Skeletal muscle satellite cell (primary cell): ENCODE data around the gene DOCK9.

Experiments used
- H3K27me3 ChIP-seq: 2 replicates; pipeline ENCODE4 v1.7.0; 2013; ENCODE audit warnings: low read length; ENCODE audit not compliant: control insufficient read depth, insufficient read depth
- H3K36me3 ChIP-seq: 2 replicates; pipeline ENCODE4 v1.7.0; 2013; ENCODE audit warnings: mild to moderate bottlenecking, control low read depth, low read length; ENCODE audit not compliant: insufficient read depth
- H3K4me1 ChIP-seq: 2 replicates; pipeline ENCODE4 v1.7.0; 2013; ENCODE audit warnings: low read length; ENCODE audit not compliant: control insufficient read depth, insufficient read depth
- H3K4me2 ChIP-seq: 2 replicates; pipeline ENCODE4 v1.7.0; 2013; ENCODE audit warnings: mild to moderate bottlenecking, low read length
- H3K4me3 ChIP-seq: 2 replicates; pipeline ENCODE4 v1.7.0; 2013; ENCODE audit warnings: low read length
- H3K9ac ChIP-seq: 2 replicates; pipeline ENCODE4 v1.7.0; 2013; ENCODE audit warnings: mild to moderate bottlenecking, low read depth, low read length, moderate library complexity
- H3K9me3 ChIP-seq: replicated peaks from 2 replicates; pipeline ENCODE4 v1.7.0; 2013; ENCODE audit warnings: mild to moderate bottlenecking, control low read depth, low read length

Gene DOCK9

DNA sequence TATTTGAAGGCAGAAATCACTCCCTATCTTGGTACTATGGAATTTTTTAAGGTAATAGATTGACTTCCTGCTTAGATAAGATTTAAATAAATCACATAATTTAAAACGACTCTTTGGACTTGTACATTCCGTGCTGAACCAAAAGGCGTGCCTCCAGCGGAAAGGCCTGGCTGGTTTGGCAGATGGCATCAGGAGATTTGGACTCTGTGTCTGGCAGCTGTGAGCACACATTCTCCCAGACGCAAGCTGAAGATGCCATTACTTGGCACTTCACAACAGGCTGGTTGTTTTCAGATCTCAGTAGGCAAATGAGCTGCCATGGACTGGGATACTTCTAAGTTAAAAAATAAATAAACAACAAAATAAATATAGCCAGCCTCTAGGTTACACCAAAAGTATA lies 120.9 kb downstream of the DOCK9 start:
- H3K4me1 ChIP-seq, result peaks cover 24% of the 10 kb centered on the region
- no peaks in the 10 kb centered on the region for H3K9me3 ChIP-seq
- H3K4me3 ChIP-seq, result no peak overlapping the region
- H3K4me2 ChIP-seq, result no peak overlapping the region
- no peak overlapping the region for H3K9ac ChIP-seq
- no peaks in the 10 kb centered on the region for H3K27me3 ChIP-seq
- H3K36me3 ChIP-seq, result peaks cover 17% of the 10 kb centered on the region

GRCh38 chr13:98854448-98854847 lies 123.4 kb downstream of the DOCK9 start:
- Histone ChIP-seq H3K9ac (no peak overlapping the region), H3K4me1 (peaks cover 24% of the 10 kb centered on the region), H3K27me3 (no peaks in the 10 kb centered on the region), H3K9me3 (no peaks in the 10 kb centered on the region), H3K4me2 (no peak overlapping the region), H3K36me3 (peaks cover 6% of the 10 kb centered on the region), H3K4me3 (no peak overlapping the region)

GRCh38 chr13:98853771-98854221 lies 124.1 kb downstream of the DOCK9 start:
- H3K4me3 ChIP-seq, result no peak overlapping the region
- no peaks in the 10 kb centered on the region for H3K36me3 ChIP-seq
- H3K9ac ChIP-seq, result no peak overlapping the region
- H3K9me3 ChIP-seq, result no peaks in the 10 kb centered on the region
- peaks cover 24% of the 10 kb centered on the region for H3K4me1 ChIP-seq
- no peaks in the 10 kb centered on the region for H3K27me3 ChIP-seq
- peak overlapping the region; percentile 52 for H3K4me2 ChIP-seq

GRCh38 chr13:98851276-98851675 lies 126.6 kb downstream of the DOCK9 start:
- no peak overlapping the region for H3K4me3 ChIP-seq
- H3K27me3 ChIP-seq, result no peaks in the 10 kb centered on the region
- H3K4me2 ChIP-seq, result no peak overlapping the region
- H3K4me1 ChIP-seq, result peaks cover 22% of the 10 kb centered on the region
- H3K36me3 ChIP-seq, result no peaks in the 10 kb centered on the region
- H3K9me3 ChIP-seq, result no peaks in the 10 kb centered on the region
- H3K9ac ChIP-seq, result no peak overlapping the region

GRCh38 chr13:98848746-98849145 lies 129.1 kb downstream of the DOCK9 start:
- peaks cover 3% of the 10 kb centered on the region for H3K36me3 ChIP-seq
- H3K4me2 ChIP-seq, result no peak overlapping the region
- no peaks in the 10 kb centered on the region for H3K27me3 ChIP-seq
- peaks cover 15% of the 10 kb centered on the region for H3K4me1 ChIP-seq
- H3K9ac ChIP-seq, result no peak overlapping the region
- H3K9me3 ChIP-seq, result no peaks in the 10 kb centered on the region
- no peak overlapping the region for H3K4me3 ChIP-seq

DNA sequence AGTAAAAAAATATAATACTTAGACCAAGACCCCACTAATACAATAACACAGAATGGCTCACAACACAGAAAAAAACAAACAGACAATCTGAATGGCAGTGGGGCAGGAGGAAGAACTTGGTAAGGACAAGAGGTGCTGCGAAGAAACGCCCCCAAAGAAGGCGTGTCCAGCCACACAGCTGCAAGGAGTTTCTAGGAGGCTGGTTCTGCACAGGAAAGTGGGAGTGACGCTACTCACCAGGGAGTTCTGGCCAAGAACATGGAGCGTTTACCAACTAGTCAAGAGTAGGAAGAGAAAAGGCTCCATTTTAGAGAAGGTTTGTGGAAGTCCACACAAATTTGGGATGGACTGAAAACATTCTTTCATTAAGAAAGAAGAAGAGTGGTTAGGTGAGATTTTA lies 130.1 kb downstream of the DOCK9 start:
- Histone ChIP-seq H3K4me3 (no peak overlapping the region), H3K9ac (no peak overlapping the region), H3K4me1 (peaks cover 9% of the 10 kb centered on the region), H3K4me2 (no peak overlapping the region), H3K9me3 (no peaks in the 10 kb centered on the region), H3K36me3 (peaks cover 3% of the 10 kb centered on the region), H3K27me3 (no peaks in the 10 kb centered on the region)

GRCh38 chr13:98846986-98847385 lies 130.9 kb downstream of the DOCK9 start:
- Histone ChIP-seq H3K9me3 (no peaks in the 10 kb centered on the region), H3K4me1 (peaks cover 9% of the 10 kb centered on the region), H3K36me3 (peaks cover 3% of the 10 kb centered on the region), H3K4me2 (no peak overlapping the region), H3K4me3 (no peak overlapping the region), H3K9ac (no peak overlapping the region), H3K27me3 (no peaks in the 10 kb centered on the region)

DNA sequence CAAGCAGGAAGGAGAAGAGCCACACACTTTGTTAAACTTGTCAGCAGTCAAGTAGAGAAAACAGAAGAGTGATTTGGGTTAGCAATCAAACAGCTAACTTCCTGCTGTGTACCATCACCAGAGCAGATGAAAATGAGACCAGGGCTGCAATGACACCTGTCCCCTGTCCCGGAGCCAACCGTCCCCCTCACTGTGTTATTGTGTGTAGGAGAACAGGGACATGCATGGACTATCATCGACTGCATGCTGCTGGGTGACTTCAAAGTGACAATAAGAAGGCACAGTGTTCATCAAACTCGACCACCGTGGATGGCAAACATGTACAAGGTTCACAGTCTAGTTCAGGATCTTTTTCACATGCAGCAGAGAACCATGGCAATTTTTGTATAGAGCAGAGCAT lies 131.3 kb downstream of the DOCK9 start:
- H3K9me3 ChIP-seq, result no peaks in the 10 kb centered on the region
- H3K36me3 ChIP-seq, result peaks cover 3% of the 10 kb centered on the region

GRCh38 chr13:98845742-98846141 lies 132.1 kb downstream of the DOCK9 start:
- H3K9ac ChIP-seq, result no peak overlapping the region
- H3K27me3 ChIP-seq, result no peaks in the 10 kb centered on the region
- H3K36me3 ChIP-seq, result peaks cover 3% of the 10 kb centered on the region
- peaks cover 9% of the 10 kb centered on the region for H3K4me1 ChIP-seq
- H3K9me3 ChIP-seq, result no peaks in the 10 kb centered on the region
- no peak overlapping the region for H3K4me2 ChIP-seq
- H3K4me3 ChIP-seq, result no peak overlapping the region

More for the DNA sequence above, 131.3 kb downstream of the DOCK9 start:
- Histone ChIP-seq H3K4me2 (no peak overlapping the region), H3K4me3 (no peak overlapping the region), H3K27me3 (no peaks in the 10 kb centered on the region), H3K4me1 (peaks cover 9% of the 10 kb centered on the region), H3K9ac (no peak overlapping the region)

- no peak overlapping the region for H3K4me2 ChIP-seq
- no peaks in the 10 kb centered on the region for H3K27me3 ChIP-seq
- no peaks in the 10 kb centered on the region for H3K9me3 ChIP-seq
- H3K4me3 ChIP-seq, result no peak overlapping the region
- H3K9ac ChIP-seq, result no peak overlapping the region
- H3K36me3 ChIP-seq, result peaks cover 3% of the 10 kb centered on the region
- H3K4me1 ChIP-seq, result peaks cover 25% of the 10 kb centered on the region
Measured at GRCh38 chr13:98844021-98844420, 133.8 kb downstream of the DOCK9 start.

DNA sequence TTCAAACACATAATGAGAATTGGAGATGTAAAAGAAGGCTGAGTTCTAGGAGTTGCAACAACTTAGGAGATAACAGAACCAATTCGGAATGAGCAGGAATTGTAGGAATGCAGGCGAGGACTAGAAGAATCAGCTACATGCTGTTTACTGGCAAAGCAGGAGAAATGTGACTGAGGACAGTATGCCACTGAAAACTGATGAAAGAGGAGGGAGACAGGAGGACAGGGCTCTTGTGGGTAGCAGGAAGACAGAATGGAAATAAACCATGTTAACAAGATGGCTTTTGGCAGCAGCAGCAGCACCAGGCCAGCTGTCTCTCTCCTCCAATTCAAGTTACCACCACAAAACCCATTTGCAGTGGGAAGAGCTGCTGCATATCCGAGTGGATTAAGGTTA lies 134.4 kb downstream of the DOCK9 start:
- peaks cover 3% of the 10 kb centered on the region for H3K36me3 ChIP-seq
- H3K4me3 ChIP-seq, result no peak overlapping the region

GRCh38 chr13:98842858-98843481 lies 134.9 kb downstream of the DOCK9 start:
- no peaks in the 10 kb centered on the region for H3K9me3 ChIP-seq
- peaks cover 24% of the 10 kb centered on the region for H3K4me1 ChIP-seq
- no peak overlapping the region for H3K9ac ChIP-seq
- H3K4me2 ChIP-seq, result no peak overlapping the region
- no peak overlapping the region for H3K4me3 ChIP-seq
- H3K36me3 ChIP-seq, result peaks cover 3% of the 10 kb centered on the region
- H3K27me3 ChIP-seq, result no peaks in the 10 kb centered on the region

More for the DNA sequence above, 134.4 kb downstream of the DOCK9 start:
- no peaks in the 10 kb centered on the region for H3K9me3 ChIP-seq
- H3K27me3 ChIP-seq, result no peaks in the 10 kb centered on the region
- no peak overlapping the region for H3K4me2 ChIP-seq
- H3K9ac ChIP-seq, result no peak overlapping the region
- peaks cover 28% of the 10 kb centered on the region for H3K4me1 ChIP-seq
